ENCODE data around the gene SREBF2.
A peak's percentile ranks its signal among the peaks of the same experiment; 100 is the strongest.

Gene SREBF2

GRCh38 chr22:41949297-41949965, 116.5 kb downstream of the SREBF2 start:
- no peak for DNase-seq

DNA sequence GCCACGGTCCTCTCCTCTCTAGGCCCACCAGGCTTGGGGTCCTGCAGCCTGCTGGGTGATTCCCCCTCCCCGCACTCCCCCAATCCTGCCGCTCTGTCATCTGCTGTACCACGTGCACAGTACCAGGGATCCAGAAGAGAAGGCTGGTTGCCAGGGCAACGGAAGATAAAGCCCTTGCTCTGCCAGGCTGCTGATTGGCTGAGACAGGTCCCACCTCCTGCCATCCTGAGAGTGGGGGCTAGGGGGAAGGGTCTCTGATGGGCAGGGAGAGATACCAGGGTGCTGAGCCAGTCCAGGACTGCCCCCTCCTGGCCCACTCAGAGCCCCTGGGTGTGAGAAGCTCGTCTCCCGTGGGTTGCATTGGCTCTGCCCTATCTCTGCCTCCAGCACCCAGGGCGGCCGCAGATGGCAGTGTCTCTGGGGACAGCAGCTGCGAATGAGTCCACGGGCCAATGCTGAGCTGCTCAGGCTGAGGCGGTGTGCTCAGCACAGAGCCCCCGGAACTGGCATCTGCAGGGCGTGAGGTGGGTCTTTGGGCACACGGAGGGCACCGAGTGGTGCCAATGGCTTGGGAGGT, 119.1 kb downstream of the SREBF2 start, which contains the start of gene SMIM45:
SMIM45 (plus strand) TSS at position 253 of the 577 bp plus-strand sequence.
- DNase-seq, result peak; percentile 93

GRCh38 chr22:41952713-41953112, 119.8 kb downstream of the SREBF2 start:
- DNase-seq, result no peak
